ENCODE data around the gene FBXW7. TPM values are rescaled to one million over a fixed set of nuclear protein-coding genes. Genes with fewer than 3 reads are reported as not detected.

The FBXW7 gene
- total and polyA plus RNA-seq, 2 donors (not counting 1 experiment from before 2014, with no cell fraction given): 16.3 to 68.7 TPM

GRCh38 chr4:152321398-152321797 is 214.5 kb downstream of the FBXW7 start:
- no peak for DNase-seq (ENCODE audit: low read depth in 2 of 2)
- no peaks in the 10 kb centered on the region for H3K27me3 ChIP-seq (ENCODE audit: control insufficient read depth, insufficient read depth, low read length)
- no peaks in the 10 kb centered on the region for H3K79me2 ChIP-seq (ENCODE audit: control insufficient read depth, insufficient read depth, low read length)
- H3K4me1 ChIP-seq (ENCODE audit: control insufficient read depth, extremely low read depth, insufficient read depth, low read length): no peaks in the 10 kb centered on the region
- no peak overlapping the region for H3K9ac ChIP-seq (ENCODE audit: insufficient read depth, low read length)
- TF ChIP-seq EZH2 (IDR thresholded peaks at IDR 0.05; ENCODE audit: low read length, missing control alignments) (no peak), CTCF (conservative IDR thresholded peaks at IDR 0.05 in 1 of 2, IDR thresholded peaks at IDR 0.05 in 1 of 2; ENCODE audit: low read depth in 1 of 2, low read length in 2 of 2) (no peak)
- H3K4me2 ChIP-seq (ENCODE audit: extremely low read depth, insufficient read depth, low read length): no peak overlapping the region
- H2AFZ ChIP-seq (ENCODE audit: low read length): no peak overlapping the region
- no peaks in the 10 kb centered on the region for H3K36me3 ChIP-seq (ENCODE audit: control insufficient read depth, insufficient read depth, low read length)
- no peaks in the 10 kb centered on the region for H3K9me3 ChIP-seq (ENCODE audit: control insufficient read depth, insufficient read depth, low read depth, low read length)
- H4K20me1 ChIP-seq (ENCODE audit: control insufficient read depth, extremely low read depth, insufficient read depth, low read length): no peaks in the 10 kb centered on the region
- H3K27ac ChIP-seq (ENCODE audit: insufficient read depth, low read length): no peak overlapping the region
- no peak overlapping the region for H3K4me3 ChIP-seq (replicated peaks in 1 of 4; ENCODE audit: control extremely low read depth in 1 of 4, insufficient read depth in 1 of 4, low read depth in 3 of 4, low read length in 4 of 4)

GRCh38 chr4:152316969-152317368 is 218.9 kb downstream of the FBXW7 start:
- no peaks in the 10 kb centered on the region for H3K79me2 ChIP-seq (ENCODE audit: control insufficient read depth, insufficient read depth, low read length)
- no peaks in the 10 kb centered on the region for H4K20me1 ChIP-seq (ENCODE audit: control insufficient read depth, extremely low read depth, insufficient read depth, low read length)
- H3K36me3 ChIP-seq (ENCODE audit: control insufficient read depth, insufficient read depth, low read length): no peaks in the 10 kb centered on the region
- H3K9ac ChIP-seq (ENCODE audit: insufficient read depth, low read length): no peak overlapping the region
- H3K9me3 ChIP-seq (ENCODE audit: control insufficient read depth, insufficient read depth, low read depth, low read length): no peaks in the 10 kb centered on the region
- TF ChIP-seq EZH2 (IDR thresholded peaks at IDR 0.05; ENCODE audit: low read length, missing control alignments) (no peak), CTCF (conservative IDR thresholded peaks at IDR 0.05 in 1 of 2, IDR thresholded peaks at IDR 0.05 in 1 of 2; ENCODE audit: low read depth in 1 of 2, low read length in 2 of 2) (no peak)
- no peak overlapping the region for H3K27ac ChIP-seq (ENCODE audit: insufficient read depth, low read length)
- peak; percentile 35 to 41 for DNase-seq (ENCODE audit: low read depth in 2 of 2)
- H2AFZ ChIP-seq (ENCODE audit: low read length): no peak overlapping the region
- no peak overlapping the region for H3K4me3 ChIP-seq (replicated peaks in 1 of 4; ENCODE audit: control extremely low read depth in 1 of 4, insufficient read depth in 1 of 4, low read depth in 3 of 4, low read length in 4 of 4)
- H3K4me2 ChIP-seq (ENCODE audit: extremely low read depth, insufficient read depth, low read length): no peak overlapping the region
- no peaks in the 10 kb centered on the region for H3K27me3 ChIP-seq (ENCODE audit: control insufficient read depth, insufficient read depth, low read length)
- H3K4me1 ChIP-seq (ENCODE audit: control insufficient read depth, extremely low read depth, insufficient read depth, low read length): no peaks in the 10 kb centered on the region

GRCh38 chr4:152310257-152310656 is 225.6 kb downstream of the FBXW7 start:
- DNase-seq (ENCODE audit: low read depth in 2 of 2): peak; percentile 19 to 91
- no peaks in the 10 kb centered on the region for H3K9me3 ChIP-seq (ENCODE audit: control insufficient read depth, insufficient read depth, low read depth, low read length)
- no peaks in the 10 kb centered on the region for H3K36me3 ChIP-seq (ENCODE audit: control insufficient read depth, insufficient read depth, low read length)
- no peaks in the 10 kb centered on the region for H4K20me1 ChIP-seq (ENCODE audit: control insufficient read depth, extremely low read depth, insufficient read depth, low read length)
- H3K79me2 ChIP-seq (ENCODE audit: control insufficient read depth, insufficient read depth, low read length): no peaks in the 10 kb centered on the region
- no peaks in the 10 kb centered on the region for H3K27me3 ChIP-seq (ENCODE audit: control insufficient read depth, insufficient read depth, low read length)
- no peak overlapping the region for H3K27ac ChIP-seq (ENCODE audit: insufficient read depth, low read length)
- H3K4me1 ChIP-seq (ENCODE audit: control insufficient read depth, extremely low read depth, insufficient read depth, low read length): no peaks in the 10 kb centered on the region
- H3K4me2 ChIP-seq (ENCODE audit: extremely low read depth, insufficient read depth, low read length): no peak overlapping the region
- no peak overlapping the region for H3K9ac ChIP-seq (ENCODE audit: insufficient read depth, low read length)
- H3K4me3 ChIP-seq (replicated peaks in 1 of 4; ENCODE audit: control extremely low read depth in 1 of 4, insufficient read depth in 1 of 4, low read depth in 3 of 4, low read length in 4 of 4): no peak overlapping the region
- H2AFZ ChIP-seq (ENCODE audit: low read length): no peak overlapping the region
- TF ChIP-seq EZH2 (IDR thresholded peaks at IDR 0.05; ENCODE audit: low read length, missing control alignments) (no peak), CTCF (conservative IDR thresholded peaks at IDR 0.05 in 1 of 2, IDR thresholded peaks at IDR 0.05 in 1 of 2; ENCODE audit: low read depth in 1 of 2, low read length in 2 of 2) (no peak)
